HepG2 (cell line): ENCODE results near the gene MRPS2. TPM values are rescaled to one million over a fixed set of nuclear protein-coding genes. Genes with fewer than 3 reads are reported as not detected.

Source experiments
- ARNTL ChIP-seq: sonication (generic); formaldehyde crosslinking; IDR thresholded peaks from 2 replicates; pipeline ENCODE4 v1.4.0; 2020; ENCODE audit warnings: mild to moderate bottlenecking, missing genetic modification reagents
- CENPX ChIP-seq: sonication (generic); formaldehyde crosslinking; IDR thresholded peaks from 2 replicates; pipeline ENCODE4 v1.9.0; 2021; ENCODE audit warnings: mild to moderate bottlenecking, missing genetic modification reagents, moderate library complexity
- DR1 ChIP-seq: sonication (generic); formaldehyde crosslinking; IDR thresholded peaks from 2 replicates; pipeline ENCODE4 v1.8.0; 2021; ENCODE audit warnings: mild to moderate bottlenecking, missing genetic modification reagents, inconsistent platforms
- KIAA2018 ChIP-seq: sonication (generic); formaldehyde crosslinking; IDR thresholded peaks from 2 replicates; pipeline ENCODE4 v1.5.0; 2020; ENCODE audit warnings: mild to moderate bottlenecking, missing genetic modification reagents, borderline replicate concordance
- polyA plus RNA-seq, 8 experiments: library from polyadenylated mRNA; depleted of rRNA in 3 of 8; stranded (reverse) in 7 of 8; unstranded in 1 of 8; fragments of >200 nt; fragmentation: Illumina TruSeq in 4 of 8; extraction: Trizol in 4 of 8; gene quantifications; 2 replicates each; pipeline versions ENCODE4 v1.2.1 to v1.2.3, GENCODE V29; 2011 to 2016; ENCODE audit warnings: low read depth in 4 of 8, missing spikeins in 1 of 8, mixed read lengths in 1 of 8; ENCODE audit not compliant: insufficient read depth in 1 of 8
- total RNA-seq, 5 experiments: library from RNA; depleted of rRNA; stranded (reverse); fragments of >200 nt; fragmentation: Illumina TruSeq; extraction: Trizol; gene quantifications; 2 replicates each; pipeline ENCODE4 v1.2.3, GENCODE V29; 2016; ENCODE audit warnings: low read depth in 1 of 5
- TF ChIP-seq, protein P1 (sequence below): sonication (generic); formaldehyde crosslinking; IDR thresholded peaks from 2 replicates; pipeline ENCODE4 v1.5.1; 2020; ENCODE audit warnings: missing genetic modification reagents, mild to moderate bottlenecking, borderline replicate concordance

Gene MRPS2
- total and polyA plus RNA-seq, 2 of the 13 experiments (the other 11 are each of a cell fraction or from before 2014, with no cell fraction given), result 44.4 to 86.7 TPM

DNA sequence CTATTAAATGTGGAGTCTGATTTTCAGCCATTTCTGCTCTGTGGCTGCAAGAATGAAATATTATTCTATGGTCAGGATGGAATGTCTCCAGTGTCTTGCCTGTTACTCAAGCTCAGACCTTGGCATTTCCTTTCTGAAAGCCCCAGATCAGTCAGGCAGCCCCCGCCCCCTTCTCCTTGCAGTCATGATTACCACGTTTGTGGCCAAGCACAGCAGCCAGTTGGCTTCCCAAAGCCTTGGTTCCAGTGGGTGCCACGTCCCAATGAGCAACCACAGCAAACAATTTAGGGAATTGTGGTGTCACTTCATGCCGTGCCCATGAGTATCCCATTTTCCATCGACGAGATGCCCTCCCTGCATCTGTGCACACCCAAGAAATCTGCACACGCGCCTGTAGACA lies 35.7 kb downstream of the MRPS2 start (continued):
- no peak for TF ChIP-seq KIAA2018
- TF ChIP-seq DR1 (CRISPR knock-in tag), result no peak
- TF ChIP-seq ARNTL (CRISPR knock-in tag), result no peak
- TF ChIP-seq CENPX, result no peak
- TF ChIP-seq, protein P1, sequence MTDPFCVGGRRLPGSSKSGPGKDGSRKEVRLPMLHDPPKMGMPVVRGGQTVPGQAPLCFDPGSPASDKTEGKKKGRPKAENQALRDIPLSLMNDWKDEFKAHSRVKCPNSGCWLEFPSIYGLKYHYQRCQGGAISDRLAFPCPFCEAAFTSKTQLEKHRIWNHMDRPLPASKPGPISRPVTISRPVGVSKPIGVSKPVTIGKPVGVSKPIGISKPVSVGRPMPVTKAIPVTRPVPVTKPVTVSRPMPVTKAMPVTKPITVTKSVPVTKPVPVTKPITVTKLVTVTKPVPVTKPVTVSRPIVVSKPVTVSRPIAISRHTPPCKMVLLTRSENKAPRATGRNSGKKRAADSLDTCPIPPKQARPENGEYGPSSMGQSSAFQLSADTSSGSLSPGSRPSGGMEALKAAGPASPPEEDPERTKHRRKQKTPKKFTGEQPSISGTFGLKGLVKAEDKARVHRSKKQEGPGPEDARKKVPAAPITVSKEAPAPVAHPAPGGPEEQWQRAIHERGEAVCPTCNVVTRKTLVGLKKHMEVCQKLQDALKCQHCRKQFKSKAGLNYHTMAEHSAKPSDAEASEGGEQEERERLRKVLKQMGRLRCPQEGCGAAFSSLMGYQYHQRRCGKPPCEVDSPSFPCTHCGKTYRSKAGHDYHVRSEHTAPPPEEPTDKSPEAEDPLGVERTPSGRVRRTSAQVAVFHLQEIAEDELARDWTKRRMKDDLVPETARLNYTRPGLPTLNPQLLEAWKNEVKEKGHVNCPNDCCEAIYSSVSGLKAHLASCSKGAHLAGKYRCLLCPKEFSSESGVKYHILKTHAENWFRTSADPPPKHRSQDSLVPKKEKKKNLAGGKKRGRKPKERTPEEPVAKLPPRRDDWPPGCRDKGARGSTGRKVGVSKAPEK (CRISPR knock-in tag), result no peak
- TF ChIP-seq, all 625 proteins: peak for 0
